ENCODE measurements around the gene FILIP1L. TPM values are rescaled to one million over a fixed set of nuclear protein-coding genes. Genes with fewer than 3 reads are reported as not detected.

The FILIP1L gene
- total and polyA plus RNA-seq, 2 of the 4 experiments (the other 2 are of a cell fraction), result 11.5 to 19.9 TPM

DNA sequence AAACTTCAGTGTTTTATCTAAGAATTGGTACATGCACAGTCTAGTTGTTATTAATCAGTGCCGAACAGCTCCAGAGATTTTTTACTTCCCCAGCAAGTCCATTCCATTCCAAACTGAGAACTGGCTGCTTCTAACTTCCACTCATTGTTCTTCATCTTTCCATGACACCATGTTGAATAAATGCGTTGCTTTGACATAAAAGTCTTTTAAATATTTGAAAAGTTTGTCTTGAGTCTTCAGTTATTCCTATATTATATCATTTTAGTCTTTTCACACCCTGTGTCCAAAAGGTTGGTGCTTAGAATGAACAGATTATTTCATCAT is 231.2 kb downstream of the FILIP1L start:
- intact Hi-C loops (cut with micrococcal nuclease) (no loop called here), in situ Hi-C loops (cut with MboI; ENCODE audit: low sequenced_read_pairs) (no loop called here), dilution Hi-C loops (cut with HindIII; ENCODE audit: low sequenced_read_pairs, unreplicated experiment) (no loop called here)
- Histone ChIP-seq H3K27ac (ENCODE audit: insufficient read depth, low read length) (no peak overlapping the region), H3K18ac (ENCODE audit: low read depth, low read length) (no peak overlapping the region), H2AK9ac (replicated peaks; ENCODE audit: low read depth, low read length, poor library complexity) (no peak overlapping the region), H2BK5ac (ENCODE audit: low read depth, low read length, poor library complexity, severe bottlenecking) (no peak overlapping the region), H4K20me1 (ENCODE audit: insufficient read depth, low read length) (no peaks in the 10 kb centered on the region), H4K5ac (ENCODE audit: low read depth, low read length) (no peak overlapping the region), H3K36me3 (ENCODE audit: control insufficient read depth, insufficient read depth, low read length) (no peaks in the 10 kb centered on the region), H2AK5ac (ENCODE audit: low read depth, low read length) (no peak overlapping the region), H3K9ac (ENCODE audit: low read depth, low read length) (no peak overlapping the region), H2BK15ac (ENCODE audit: low read depth, low read length) (no peak overlapping the region), H3K9me3 (ENCODE audit: control insufficient read depth, insufficient read depth, low read length) (no peaks in the 10 kb centered on the region), H3K56ac (ENCODE audit: extremely low read depth, insufficient read depth, low read length) (no peak overlapping the region), H4K91ac (ENCODE audit: insufficient read depth, low read depth, low read length) (no peak overlapping the region), H2AFZ (replicated peaks; ENCODE audit: low read length, poor library complexity) (no peak overlapping the region), H4K8ac (ENCODE audit: low read depth in 2 of 2, low read length in 2 of 2) (no peak overlapping the region), H3K9me1 (ENCODE audit: insufficient read depth, low read length) (no peaks in the 10 kb centered on the region), H3K23ac (ENCODE audit: low read depth, low read length) (no peak overlapping the region), H3K79me1 (ENCODE audit: low read depth in 1 of 2, low read length in 2 of 2) (peaks cover 4 to 8% of the 10 kb centered on the region in 2 experiments; a peak in 2 of 4 replicates), H2BK120ac (ENCODE audit: low read depth, low read length) (no peak overlapping the region), H3K14ac (replicated peaks; ENCODE audit: low read depth, low read length) (no peak overlapping the region), H2BK20ac (ENCODE audit: low read depth, low read length) (no peak overlapping the region), H3K27me3 (ENCODE audit: control insufficient read depth, insufficient read depth, low read length) (no peaks in the 10 kb centered on the region), H3K4me1 (ENCODE audit: control insufficient read depth, insufficient read depth, low read length) (no peaks in the 10 kb centered on the region), H3K4me3 (ENCODE audit: insufficient read depth, low read depth, low read length) (no peak overlapping the region), H3K4ac (ENCODE audit: low read depth, low read length) (no peak overlapping the region), H3K4me2 (ENCODE audit: low read depth, low read length) (no peak overlapping the region)
- CTCF ChIA-PET, result no interaction called here
- DNase-seq, result no peak
- POLR2A ChIA-PET (ENCODE audit: unreplicated experiment), result no interaction called here
- no TSS peak for BruUV-seq (replicated peaks)
- ATAC-seq (ENCODE audit: low read depth), result no peak
- WGBS, 2 experiments (ENCODE audit: extremely low coverage in 2 of 2, insufficient read length in 1 of 2), result no CpG with 5 or more reads among the region's 2 CpGs
- no peak for TF ChIP-seq RAD21 (IDR thresholded peaks at IDR 0.05; ENCODE audit: low read length)
- TF ChIP-seq NFE2L2 (IDR thresholded peaks at IDR 0.05; ENCODE audit: low read depth, low read length), result no peak
- no peak for TF ChIP-seq FOS (IDR thresholded peaks at IDR 0.05; ENCODE audit: low read depth, low read length)
- no peak for TF ChIP-seq CEBPB (IDR thresholded peaks at IDR 0.05; ENCODE audit: low read depth, low read length)
- TF ChIP-seq RCOR1 (IDR thresholded peaks at IDR 0.05; ENCODE audit: insufficient replicate concordance, low read length), result no peak
- TF ChIP-seq MAFK (IDR thresholded peaks at IDR 0.05; ENCODE audit: low read depth, low read length), result no peak

All from IMR-90 (cell line).